IMR-90 (cell line): Measurements from ENCODE around the gene UBTD1.

ENCODE experiments used
- BHLHE40 ChIP-seq: fragments of 150-350 bp; IDR thresholded peaks from 2 replicates; pipeline ENCODE4 v1.6.1; 2016; ENCODE audit warnings: mild to moderate bottlenecking, low read depth, low read length
- CEBPB ChIP-seq: IDR thresholded peaks from 2 replicates; pipeline ENCODE4 v1.6.1; 2012; ENCODE audit warnings: low read depth, low read length, improper control_type of control experiment
- CTCF ChIP-seq: conservative IDR thresholded peaks from 2 replicates; pipeline ENCODE4 v1.5.1; 2012; ENCODE audit warnings: mild to moderate bottlenecking, low read depth, low read length, improper control_type of control experiment
- POLR2A ChIP-seq: IDR thresholded peaks from 2 replicates; pipeline ENCODE4 v1.6.1; 2012; ENCODE audit warnings: mild to moderate bottlenecking, low read depth, low read length
- RAD21 ChIP-seq: IDR thresholded peaks from 2 replicates; pipeline ENCODE4 v1.6.1; 2012; ENCODE audit warnings: low read length, improper control_type of control experiment
- RCOR1 ChIP-seq: IDR thresholded peaks from 2 replicates; pipeline ENCODE4 v1.6.1; 2012; ENCODE audit warnings: mild to moderate bottlenecking, low read length, improper control_type of control experiment; ENCODE audit not compliant: insufficient replicate concordance

GRCh38 chr10:97584798-97585438 is 86.2 kb downstream of the UBTD1 start:
- no peak for TF ChIP-seq RCOR1
- no peak for TF ChIP-seq CTCF
- no peak for TF ChIP-seq BHLHE40
- TF ChIP-seq RAD21, result no peak
- TF ChIP-seq POLR2A, result no peak
- TF ChIP-seq CEBPB, result no peak
